ENCODE results near the gene USP24. TPM values are rescaled to one million over a fixed set of nuclear protein-coding genes. Genes with fewer than 3 reads are reported as not detected.

Gene USP24
- total RNA-seq, 1 donor, result 43.1 TPM

- H4K20me1 ChIP-seq (ENCODE audit: insufficient read depth, low read length), result no peaks in the 10 kb centered on the region
- no peaks in the 10 kb centered on the region for H3K27me3 ChIP-seq (ENCODE audit: insufficient read depth, low read length)
- H3K4me3 ChIP-seq (ENCODE audit: insufficient read depth, low read length), result no peak overlapping the region
- H3K27ac ChIP-seq (ENCODE audit: low read depth, low read length), result no peak overlapping the region
- H3K9me3 ChIP-seq (ENCODE audit: low read depth, low read length), result no peaks in the 10 kb centered on the region
- TF ChIP-seq CTCF (IDR thresholded peaks at IDR 0.05; ENCODE audit: extremely low read depth, low read depth, low read length), result no peak
- H3K79me2 ChIP-seq (ENCODE audit: insufficient read depth, low read length), result no peaks in the 10 kb centered on the region
- H3K36me3 ChIP-seq (ENCODE audit: insufficient read depth, low read length), result peaks cover 88% of the 10 kb centered on the region
- H2AFZ ChIP-seq (ENCODE audit: low read length), result no peak overlapping the region
- H3K4me2 ChIP-seq (ENCODE audit: insufficient read depth, low read length), result no peak overlapping the region
- H3K4me1 ChIP-seq (ENCODE audit: insufficient read depth, low read length), result no peaks in the 10 kb centered on the region
- no peak for DNase-seq (ENCODE audit: insufficient read length, low spot score, missing footprints)
Measured at GRCh38 chr1:55089683-55090082, 125.5 kb downstream of the USP24 start.

- no peak overlapping the region for H3K4me3 ChIP-seq (ENCODE audit: insufficient read depth, low read length)
- no peak for DNase-seq (ENCODE audit: insufficient read length, low spot score, missing footprints)
- no peaks in the 10 kb centered on the region for H3K79me2 ChIP-seq (ENCODE audit: insufficient read depth, low read length)
- H4K20me1 ChIP-seq (ENCODE audit: insufficient read depth, low read length), result no peaks in the 10 kb centered on the region
- no peak overlapping the region for H3K4me2 ChIP-seq (ENCODE audit: insufficient read depth, low read length)
- no peak overlapping the region for H3K27ac ChIP-seq (ENCODE audit: low read depth, low read length)
- H3K4me1 ChIP-seq (ENCODE audit: insufficient read depth, low read length), result no peaks in the 10 kb centered on the region
- no peaks in the 10 kb centered on the region for H3K27me3 ChIP-seq (ENCODE audit: insufficient read depth, low read length)
- no peaks in the 10 kb centered on the region for H3K9me3 ChIP-seq (ENCODE audit: low read depth, low read length)
- TF ChIP-seq CTCF (IDR thresholded peaks at IDR 0.05; ENCODE audit: extremely low read depth, low read depth, low read length), result no peak
- H2AFZ ChIP-seq (ENCODE audit: low read length), result no peak overlapping the region
- H3K36me3 ChIP-seq (ENCODE audit: insufficient read depth, low read length), result peaks cover 89% of the 10 kb centered on the region
Measured at GRCh38 chr1:55088413-55088812, 126.8 kb downstream of the USP24 start.

- no peaks in the 10 kb centered on the region for H3K27me3 ChIP-seq (ENCODE audit: insufficient read depth, low read length)
- peaks cover 87% of the 10 kb centered on the region for H3K36me3 ChIP-seq (ENCODE audit: insufficient read depth, low read length)
- no peaks in the 10 kb centered on the region for H3K9me3 ChIP-seq (ENCODE audit: low read depth, low read length)
- no peaks in the 10 kb centered on the region for H3K4me1 ChIP-seq (ENCODE audit: insufficient read depth, low read length)
- no peaks in the 10 kb centered on the region for H3K79me2 ChIP-seq (ENCODE audit: insufficient read depth, low read length)
- H4K20me1 ChIP-seq (ENCODE audit: insufficient read depth, low read length), result no peaks in the 10 kb centered on the region
- no peak overlapping the region for H3K4me2 ChIP-seq (ENCODE audit: insufficient read depth, low read length)
- H2AFZ ChIP-seq (ENCODE audit: low read length), result no peak overlapping the region
- TF ChIP-seq CTCF (IDR thresholded peaks at IDR 0.05; ENCODE audit: extremely low read depth, low read depth, low read length), result no peak
- no peak for DNase-seq (ENCODE audit: insufficient read length, low spot score, missing footprints)
- H3K4me3 ChIP-seq (ENCODE audit: insufficient read depth, low read length), result no peak overlapping the region
- no peak overlapping the region for H3K27ac ChIP-seq (ENCODE audit: low read depth, low read length)
Measured at GRCh38 chr1:55087439-55087838, 127.7 kb downstream of the USP24 start.

GRCh38 chr1:55084257-55084656 lies 130.9 kb downstream of the USP24 start:
- Histone ChIP-seq H3K4me2 (ENCODE audit: insufficient read depth, low read length) (no peak overlapping the region), H3K4me3 (ENCODE audit: insufficient read depth, low read length) (no peak overlapping the region), H3K9me3 (ENCODE audit: low read depth, low read length) (no peaks in the 10 kb centered on the region), H3K36me3 (ENCODE audit: insufficient read depth, low read length) (peaks cover 77% of the 10 kb centered on the region), H3K27me3 (ENCODE audit: insufficient read depth, low read length) (no peaks in the 10 kb centered on the region), H3K4me1 (ENCODE audit: insufficient read depth, low read length) (peaks cover 17% of the 10 kb centered on the region), H3K79me2 (ENCODE audit: insufficient read depth, low read length) (no peaks in the 10 kb centered on the region), H3K27ac (ENCODE audit: low read depth, low read length) (no peak overlapping the region), H2AFZ (ENCODE audit: low read length) (no peak overlapping the region), H4K20me1 (ENCODE audit: insufficient read depth, low read length) (no peaks in the 10 kb centered on the region)
- DNase-seq (ENCODE audit: insufficient read length, low spot score, missing footprints), result no peak
- no peak for TF ChIP-seq CTCF (IDR thresholded peaks at IDR 0.05; ENCODE audit: extremely low read depth, low read depth, low read length)

All from osteoblast (primary cell).